BJ (cell line): ENCODE results near the gene DCAF7. TPM values are rescaled to one million over a fixed set of nuclear protein-coding genes. Genes with fewer than 3 reads are reported as not detected.

ENCODE experiments used
- CTCF ChIA-PET: fragments of 350-600 bp; formaldehyde crosslinking; extraction: SDS; loops from one replicate; lab custom pipeline; 2021; ENCODE audit warnings: antibody characterized with exemption, inconsistent platforms; lab: Yijun Ruan, JAX
- POLR2A ChIA-PET: fragments of 300-600 bp; sonication (Branson Sonifier 250); formaldehyde crosslinking; extraction: SDS; loops from one replicate; lab custom pipeline; 2021; ENCODE audit warnings: antibody characterized with exemption; lab: Charles Lee
- DNase-seq: peaks from one replicate; pipeline ENCODE4 v3.0.0-alpha.2; 2011; ENCODE audit warnings: low read depth
- H3K27me3 ChIP-seq: 2 replicates; pipeline ENCODE4 v1.6.0; 2011; ENCODE audit warnings: low read length; ENCODE audit not compliant: control insufficient read depth, insufficient read depth
- H3K36me3 ChIP-seq: 2 replicates; pipeline ENCODE4 v1.5.1; 2011; ENCODE audit warnings: low read length; ENCODE audit not compliant: control insufficient read depth, insufficient read depth
- H3K4me3 ChIP-seq: 2 replicates; pipeline ENCODE4 v1.5.1; 2011; ENCODE audit warnings: low read depth, mild to moderate bottlenecking, control low read depth, low read length
- CTCF ChIP-seq: IDR thresholded peaks from 2 replicates; pipeline ENCODE4 v1.5.1; 2011; ENCODE audit warnings: low read depth, mild to moderate bottlenecking, control low read depth, inconsistent platforms, low read length, moderate library complexity; ENCODE audit not compliant: insufficient read depth
- polyA plus RNA-seq: library from polyadenylated mRNA; depleted of rRNA; stranded (reverse); fragments of >200 nt; gene quantifications from 2 replicates; pipeline ENCODE4 v1.2.3, GENCODE V29; 2011

Gene DCAF7
- polyA plus RNA-seq, 1 experiment, result 57.4 TPM

- TF ChIP-seq CTCF, result no peak
- POLR2A ChIA-PET, result no interaction called here
- Histone ChIP-seq H3K36me3 (peaks cover 24% of the 10 kb centered on the region), H3K4me3 (no peak overlapping the region), H3K27me3 (no peaks in the 10 kb centered on the region)
- CTCF ChIA-PET, result interaction anchor here (1.0 kb wide), 1 partner anchor 14 kb away, joined by 3 read pairs; no protein-coding TSS in a partner anchor
- DNase-seq, result no peak
These were observed 37.5 kb downstream of the DCAF7 start for GRCh38 chr17:63587770-63588169.

- ChIA-PET CTCF (no interaction called here), POLR2A (no interaction called here)
These were observed 38.5 kb downstream of the DCAF7 start for GRCh38 chr17:63588797-63589196.

DNA sequence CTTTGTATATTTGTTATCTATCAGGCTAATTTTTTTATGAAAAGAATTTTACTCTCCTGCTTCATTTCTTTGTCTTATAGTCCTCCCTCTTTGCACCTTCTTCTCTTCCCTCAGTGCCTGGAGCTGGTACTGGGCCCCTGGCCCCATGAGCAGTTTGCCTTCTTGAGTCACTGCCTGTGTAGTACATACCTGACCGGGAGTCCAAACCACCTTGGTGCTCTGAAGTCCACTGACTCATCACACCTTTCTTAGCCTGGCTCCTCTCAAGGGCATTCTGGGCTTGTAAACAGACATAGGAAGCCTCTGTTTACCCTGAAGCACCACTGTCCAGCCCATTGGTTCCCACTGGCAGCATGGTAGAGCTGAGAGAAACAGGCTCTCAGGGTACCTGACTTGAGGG is 39.4 kb downstream of the DCAF7 start:
- Histone ChIP-seq H3K4me3 (no peak overlapping the region), H3K27me3 (no peaks in the 10 kb centered on the region), H3K36me3 (peaks cover 23% of the 10 kb centered on the region)
- POLR2A ChIA-PET, result no interaction called here
- no peak for TF ChIP-seq CTCF
- CTCF ChIA-PET, result interaction anchor here (0.8 kb wide), 1 partner anchor 37 kb away, joined by 3 read pairs; no protein-coding TSS in a partner anchor
- no peak for DNase-seq

More at GRCh38 chr17:63588797-63589196, 38.5 kb downstream of the DCAF7 start:
- no peak for DNase-seq
- Histone ChIP-seq H3K4me3 (no peak overlapping the region), H3K36me3 (peaks cover 23% of the 10 kb centered on the region), H3K27me3 (no peaks in the 10 kb centered on the region)
- no peak for TF ChIP-seq CTCF

GRCh38 chr17:63592797-63593196 is 42.5 kb downstream of the DCAF7 start:
- peaks cover 13% of the 10 kb centered on the region for H3K36me3 ChIP-seq
- DNase-seq, result no peak
- no peak for TF ChIP-seq CTCF
- H3K27me3 ChIP-seq, result no peaks in the 10 kb centered on the region
- no peak overlapping the region for H3K4me3 ChIP-seq
- POLR2A ChIA-PET, result no interaction called here
- CTCF ChIA-PET, result interaction anchor here (2.1 kb wide), 1 partner anchor 19 kb away, joined by 8 read pairs; no protein-coding TSS in a partner anchor

- POLR2A ChIA-PET, result no interaction called here
- H3K27me3 ChIP-seq, result no peaks in the 10 kb centered on the region
- CTCF ChIA-PET, result interaction anchor here (1.0 to 1.1 kb wide), 2 partner anchors 11 to 170 kb away, joined by 3 to 5 read pairs; no protein-coding TSS in a partner anchor
These were observed 44.9 kb downstream of the DCAF7 start for GRCh38 chr17:63595132-63595531.

More at GRCh38 chr17:63595132-63595531, 44.9 kb downstream of the DCAF7 start:
- TF ChIP-seq CTCF, result no peak
- Histone ChIP-seq H3K36me3 (peaks cover 4% of the 10 kb centered on the region), H3K4me3 (no peak overlapping the region)
- DNase-seq, result no peak
